Parathyroid adenoma (tissue), 2 donors: Measurements from ENCODE around the gene RPP21.
"Not testable (repeated sequence)": the region's sequence is repeated elsewhere in the genome, so short reads cannot be mapped to it uniquely, and the experiment has no call there.

Source experiments
- H2AFZ ChIP-seq: fragments of 300-600 bp; sonication (generic); one replicate; pipeline ENCODE4 v1.7.0; 2017; ENCODE audit warnings: antibody characterized with exemption, mild to moderate bottlenecking
- H3K27ac ChIP-seq: fragments of 300-600 bp; sonication (generic); one replicate; pipeline ENCODE4 v1.7.0; 2017
- H3K27me3 ChIP-seq: fragments of 300-600 bp; sonication (generic); one replicate; pipeline ENCODE4 v1.7.0; 2017; ENCODE audit warnings: low read length; ENCODE audit not compliant: control insufficient read depth, insufficient read depth
- H3K36me3 ChIP-seq: fragments of 300-600 bp; sonication (generic); one replicate; pipeline ENCODE4 v1.7.0; 2017; ENCODE audit warnings: low read length; ENCODE audit not compliant: control insufficient read depth, insufficient read depth
- H3K4me1 ChIP-seq: fragments of 300-600 bp; sonication (generic); one replicate; pipeline ENCODE4 v1.7.0; 2017; ENCODE audit warnings: control low read depth
- H3K4me2 ChIP-seq: fragments of 300-600 bp; sonication (generic); one replicate; pipeline ENCODE4 v1.7.0; 2017; ENCODE audit warnings: low read length
- H3K4me3 ChIP-seq: fragments of 300-600 bp; sonication (generic); one replicate; pipeline ENCODE4 v1.7.0; 2017; ENCODE audit warnings: low read depth, low read length
- H3K79me2 ChIP-seq: fragments of 300-600 bp; sonication (generic); one replicate; pipeline ENCODE4 v1.7.0; 2017; ENCODE audit warnings: control low read depth
- H3K9ac ChIP-seq: fragments of 300-600 bp; sonication (generic); one replicate; pipeline ENCODE4 v1.7.0; 2017; ENCODE audit warnings: mild to moderate bottlenecking
- H3K9me3 ChIP-seq: fragments of 300-600 bp; sonication (generic); one replicate; pipeline ENCODE4 v1.7.0; 2017; ENCODE audit warnings: low read length; ENCODE audit not compliant: control insufficient read depth
- TF ChIP-seq, protein P1 (sequence below): fragments of 300-600 bp; sonication (generic); IDR thresholded peaks from one replicate; pipeline ENCODE4 v1.7.0; 2017; ENCODE audit warnings: antibody characterized with exemption, mild to moderate bottlenecking
- donor health status: primary hyperparathyroidism.

Gene RPP21

GRCh38 chr6:30364591-30364990 lies 19.6 kb downstream of the RPP21 start:
- Histone ChIP-seq H3K79me2 (no peaks in the 10 kb centered on the region), H3K9ac (no peak overlapping the region), H3K4me2 (no peak overlapping the region), H3K9me3 (no peaks in the 10 kb centered on the region), H3K4me1 (no peaks in the 10 kb centered on the region), H3K36me3 (no peaks in the 10 kb centered on the region), H2AFZ (no peak overlapping the region), H3K27me3 (no peaks in the 10 kb centered on the region), H3K27ac (no peak overlapping the region), H3K4me3 (no peak overlapping the region)
- TF ChIP-seq, protein P1, sequence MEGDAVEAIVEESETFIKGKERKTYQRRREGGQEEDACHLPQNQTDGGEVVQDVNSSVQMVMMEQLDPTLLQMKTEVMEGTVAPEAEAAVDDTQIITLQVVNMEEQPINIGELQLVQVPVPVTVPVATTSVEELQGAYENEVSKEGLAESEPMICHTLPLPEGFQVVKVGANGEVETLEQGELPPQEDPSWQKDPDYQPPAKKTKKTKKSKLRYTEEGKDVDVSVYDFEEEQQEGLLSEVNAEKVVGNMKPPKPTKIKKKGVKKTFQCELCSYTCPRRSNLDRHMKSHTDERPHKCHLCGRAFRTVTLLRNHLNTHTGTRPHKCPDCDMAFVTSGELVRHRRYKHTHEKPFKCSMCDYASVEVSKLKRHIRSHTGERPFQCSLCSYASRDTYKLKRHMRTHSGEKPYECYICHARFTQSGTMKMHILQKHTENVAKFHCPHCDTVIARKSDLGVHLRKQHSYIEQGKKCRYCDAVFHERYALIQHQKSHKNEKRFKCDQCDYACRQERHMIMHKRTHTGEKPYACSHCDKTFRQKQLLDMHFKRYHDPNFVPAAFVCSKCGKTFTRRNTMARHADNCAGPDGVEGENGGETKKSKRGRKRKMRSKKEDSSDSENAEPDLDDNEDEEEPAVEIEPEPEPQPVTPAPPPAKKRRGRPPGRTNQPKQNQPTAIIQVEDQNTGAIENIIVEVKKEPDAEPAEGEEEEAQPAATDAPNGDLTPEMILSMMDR: no peak

GRCh38 chr6:30369280-30369679 lies 24.3 kb downstream of the RPP21 start:
- H3K9me3 ChIP-seq, H3K36me3 ChIP-seq, H3K79me2 ChIP-seq, H3K27me3 ChIP-seq, H3K4me3 ChIP-seq, H3K4me1 ChIP-seq, H2AFZ ChIP-seq, H3K4me2 ChIP-seq, H3K9ac ChIP-seq, H3K27ac ChIP-seq: not testable (repeated sequence)

- Histone ChIP-seq H2AFZ (no peak overlapping the region), H3K4me2 (no peak overlapping the region)
- TF ChIP-seq, protein P1: no peak
Measured at GRCh38 chr6:30378290-30378937, 33.5 kb downstream of the RPP21 start.

GRCh38 chr6:30380464-30380863 lies 35.5 kb downstream of the RPP21 start:
- Histone ChIP-seq H3K9me3 (no peaks in the 10 kb centered on the region), H3K4me2 (no peak overlapping the region), H3K36me3 (no peaks in the 10 kb centered on the region), H3K4me3 (no peak overlapping the region), H3K4me1 (no peaks in the 10 kb centered on the region), H2AFZ (no peak overlapping the region), H3K79me2 (no peaks in the 10 kb centered on the region), H3K27ac (no peak overlapping the region), H3K9ac (no peak overlapping the region), H3K27me3 (no peaks in the 10 kb centered on the region)
- TF ChIP-seq, protein P1: no peak

More at GRCh38 chr6:30378290-30378937, 33.5 kb downstream of the RPP21 start:
- no peaks in the 10 kb centered on the region for H3K36me3 ChIP-seq
- H3K79me2 ChIP-seq: no peaks in the 10 kb centered on the region
- no peak overlapping the region for H3K4me3 ChIP-seq
- no peak overlapping the region for H3K27ac ChIP-seq
- H3K9me3 ChIP-seq: no peaks in the 10 kb centered on the region
- H3K27me3 ChIP-seq: no peaks in the 10 kb centered on the region
- no peaks in the 10 kb centered on the region for H3K4me1 ChIP-seq
- no peak overlapping the region for H3K9ac ChIP-seq

- no peak overlapping the region for H3K9ac ChIP-seq
- H3K79me2 ChIP-seq: no peaks in the 10 kb centered on the region
- no peaks in the 10 kb centered on the region for H3K27me3 ChIP-seq
- H3K4me3 ChIP-seq: no peak overlapping the region
- no peak overlapping the region for H2AFZ ChIP-seq
- H3K27ac ChIP-seq: no peak overlapping the region
- H3K4me2 ChIP-seq: no peak overlapping the region
- TF ChIP-seq, protein P1: no peak
- H3K36me3 ChIP-seq: no peaks in the 10 kb centered on the region
- no peaks in the 10 kb centered on the region for H3K4me1 ChIP-seq
- H3K9me3 ChIP-seq: no peaks in the 10 kb centered on the region
Measured at GRCh38 chr6:30386166-30386565, 41.2 kb downstream of the RPP21 start.
